NCI-H1694 treated with DMSO at 0.1 percent for 48 hours (cell line): ENCODE measurements around the gene CMTM1.

Experiments
- DNase-seq: peaks from one replicate; lab custom pipeline; 2025; lab: John Stamatoyannopoulos, UW

Gene CMTM1

GRCh38 chr16:66566051-66566901 lies at the start of gene CMTM1:
Gene CMTM1 (plus strand): TSS chr16:66566439. CDS start chr16:66566514, 75 bp downstream.
- DNase-seq = no peak

- DNase-seq = no peak
These were observed 49.8 kb upstream of the CMTM1 start for GRCh38 chr16:66516509-66516807.

- peak; percentile 2 for DNase-seq
These were observed 49.2 kb upstream of the CMTM1 start for GRCh38 chr16:66516808-66517585.

- DNase-seq = no peak
These were observed 48.5 kb upstream of the CMTM1 start for GRCh38 chr16:66517586-66518263.

- no peak for DNase-seq
These were observed 46.5 kb upstream of the CMTM1 start for GRCh38 chr16:66519482-66520373.

- no peak for DNase-seq
These were observed 45.7 kb upstream of the CMTM1 start for GRCh38 chr16:66520406-66521170.

GRCh38 chr16:66521252-66521713 lies 45.0 kb upstream of the CMTM1 start:
- no peak for DNase-seq

- DNase-seq = no peak
These were observed 44.1 kb upstream of the CMTM1 start for GRCh38 chr16:66521951-66522771.

GRCh38 chr16:66522816-66523590 lies 43.2 kb upstream of the CMTM1 start:
- DNase-seq = no peak

GRCh38 chr16:66523861-66524354 lies 42.3 kb upstream of the CMTM1 start:
- no peak for DNase-seq

- peak; percentile 7 for DNase-seq
These were observed 41.6 kb upstream of the CMTM1 start for GRCh38 chr16:66524601-66525164.

GRCh38 chr16:66525396-66526180 lies 40.7 kb upstream of the CMTM1 start:
- no peak for DNase-seq

- no peak for DNase-seq
These were observed 37.9 kb upstream of the CMTM1 start for GRCh38 chr16:66528294-66528693.

GRCh38 chr16:66529475-66529874 lies 36.8 kb upstream of the CMTM1 start:
- no peak for DNase-seq

GRCh38 chr16:66534376-66534799 lies 31.9 kb upstream of the CMTM1 start:
- no peak for DNase-seq

- no peak for DNase-seq
These were observed 29.7 kb upstream of the CMTM1 start for GRCh38 chr16:66536525-66536924.

GRCh38 chr16:66537236-66537635 lies 29.0 kb upstream of the CMTM1 start:
- no peak for DNase-seq

- DNase-seq = no peak
These were observed 27.3 kb upstream of the CMTM1 start for GRCh38 chr16:66538910-66539309.
